ENCODE data around the gene ATP13A1.
A peak's percentile ranks its signal among the peaks of the same experiment; 100 is the strongest.
"Not testable (repeated sequence)": the region's sequence is repeated elsewhere in the genome, so short reads cannot be mapped to it uniquely, and the experiment has no call there.

The ATP13A1 gene

DNA sequence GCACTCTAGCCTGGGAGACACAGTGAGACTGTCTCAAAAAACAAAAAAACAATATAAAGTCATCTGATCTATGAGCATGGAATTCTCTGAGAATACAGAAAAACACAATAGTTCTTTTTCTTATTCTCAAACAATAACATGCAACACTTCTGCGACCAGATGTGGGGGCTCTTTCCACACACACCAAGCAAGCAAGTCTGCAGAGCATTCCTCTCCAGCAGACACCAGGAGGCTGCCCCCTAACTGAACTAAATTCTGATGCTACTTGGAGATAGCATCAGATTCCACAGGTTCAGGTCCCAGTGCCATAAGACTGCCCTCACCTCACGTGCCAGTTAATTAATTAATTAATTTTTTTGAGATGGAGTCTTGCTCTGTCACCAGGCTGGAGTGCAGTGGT, 32.9 kb upstream of the ATP13A1 start:
- H3K27me3 ChIP-seq (ENCODE audit: insufficient read depth, insufficient read length): no peaks in the 10 kb centered on the region
- H3K9me3 ChIP-seq (ENCODE audit: insufficient read depth, low read length): 0 out of 2 replicates have a peak, but pooled peaks cover 6% of the 10 kb centered on the region
- TF ChIP-seq YY1 (IDR thresholded peaks at IDR 0.05; ENCODE audit: insufficient read depth, insufficient read length): no peak
- TF ChIP-seq SUZ12 (IDR thresholded peaks at IDR 0.05; ENCODE audit: extremely low read depth, insufficient read depth, insufficient read length): no peak
- no peak for TF ChIP-seq ZNF274 (IDR thresholded peaks at IDR 0.05; ENCODE audit: low read depth, low read length)
- H3K4me3 ChIP-seq (ENCODE audit: insufficient read length, low read depth): no peak overlapping the region
- no peak overlapping the region for H3K9ac ChIP-seq (ENCODE audit: insufficient read length, low read depth)
- no peak for DNase-seq (ENCODE audit: low read depth, low spot score)
- H3K36me3 ChIP-seq (ENCODE audit: insufficient read depth, insufficient read length, low read length): no peaks in the 10 kb centered on the region
- no peaks in the 10 kb centered on the region for H3K4me1 ChIP-seq (ENCODE audit: insufficient read depth, insufficient read length)

DNA sequence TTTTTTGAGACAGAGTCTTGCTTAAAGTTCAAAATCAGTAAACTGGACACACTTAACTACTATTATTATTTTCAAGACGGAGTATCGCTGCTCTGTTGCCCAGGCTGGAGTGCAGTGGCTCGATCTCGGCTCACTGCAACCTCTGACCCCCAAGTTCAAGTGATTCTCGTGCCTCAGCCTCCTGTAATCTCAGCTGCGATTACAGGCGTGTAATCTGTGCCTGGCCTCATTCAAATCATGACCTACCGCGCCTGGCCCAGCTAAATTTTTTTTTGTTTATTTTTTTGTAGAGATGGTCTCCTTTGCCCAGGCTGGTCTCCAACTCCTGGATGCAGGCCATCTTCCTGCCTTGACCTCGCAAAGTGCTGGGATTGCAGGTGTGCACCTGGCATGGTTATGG, 28.2 kb upstream of the ATP13A1 start:
- Histone ChIP-seq H3K36me3 (ENCODE audit: insufficient read depth, insufficient read length, low read length) (no peaks in the 10 kb centered on the region), H3K4me3 (ENCODE audit: insufficient read length, low read depth) (no peak overlapping the region), H3K27me3 (ENCODE audit: insufficient read depth, insufficient read length) (no peaks in the 10 kb centered on the region), H3K9ac (ENCODE audit: insufficient read length, low read depth) (no peak overlapping the region), H3K9me3 (ENCODE audit: insufficient read depth, low read length) (no peaks in the 10 kb centered on the region), H3K4me1 (ENCODE audit: insufficient read depth, insufficient read length) (no peaks in the 10 kb centered on the region)
- no peak for TF ChIP-seq ZNF274 (IDR thresholded peaks at IDR 0.05; ENCODE audit: low read depth, low read length)
- no peak for TF ChIP-seq SUZ12 (IDR thresholded peaks at IDR 0.05; ENCODE audit: extremely low read depth, insufficient read depth, insufficient read length)
- TF ChIP-seq YY1 (IDR thresholded peaks at IDR 0.05; ENCODE audit: insufficient read depth, insufficient read length): no peak
- DNase-seq (ENCODE audit: low read depth, low spot score): no peak

DNA sequence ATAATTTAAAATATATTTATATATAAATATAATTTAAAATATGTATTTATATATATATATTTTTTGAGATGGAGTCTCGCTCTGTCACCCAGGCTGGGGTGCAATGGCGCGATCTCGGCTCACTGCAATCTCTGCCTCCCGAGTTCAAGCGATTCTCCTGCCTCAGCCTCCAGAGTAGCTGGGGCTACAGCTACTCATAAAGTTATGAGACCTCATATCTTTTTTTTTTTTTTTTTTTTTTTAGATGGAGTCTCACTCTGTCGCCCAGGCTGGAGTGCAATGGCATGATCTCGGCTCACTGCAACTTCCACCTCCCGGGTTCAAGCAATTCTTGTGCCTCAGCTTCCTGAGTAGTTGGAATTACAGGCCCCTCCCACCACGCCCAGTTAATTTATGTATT, 25.5 kb upstream of the ATP13A1 start:
- not testable (repeated sequence) for H3K9ac ChIP-seq (ENCODE audit: insufficient read length, low read depth); H3K36me3 ChIP-seq (ENCODE audit: insufficient read depth, insufficient read length, low read length); DNase-seq (ENCODE audit: low read depth, low spot score); H3K4me1 ChIP-seq (ENCODE audit: insufficient read depth, insufficient read length); H3K9me3 ChIP-seq (ENCODE audit: insufficient read depth, low read length); H3K4me3 ChIP-seq (ENCODE audit: insufficient read length, low read depth); H3K27me3 ChIP-seq (ENCODE audit: insufficient read depth, insufficient read length)

DNA sequence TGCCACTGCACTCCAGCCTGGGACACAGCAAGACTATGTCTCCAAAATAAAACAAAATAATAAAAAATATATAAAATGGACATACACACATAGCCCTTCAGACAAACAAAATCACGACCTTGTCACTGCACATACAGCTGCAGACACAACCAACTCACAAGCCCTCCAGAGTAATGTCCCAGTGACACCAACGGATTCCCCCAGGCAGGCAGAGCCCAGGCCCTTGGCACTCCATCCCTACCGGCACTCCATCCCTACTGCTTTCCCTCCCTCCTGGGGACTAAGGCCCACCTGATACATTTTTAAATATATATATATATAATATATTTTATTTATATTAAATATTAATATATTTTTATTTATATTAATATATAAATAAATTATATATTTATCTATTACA, 23.6 kb upstream of the ATP13A1 start:
- TF ChIP-seq YY1 (IDR thresholded peaks at IDR 0.05; ENCODE audit: insufficient read depth, insufficient read length) (no peak), ZNF274 (IDR thresholded peaks at IDR 0.05; ENCODE audit: low read depth, low read length) (no peak), SUZ12 (IDR thresholded peaks at IDR 0.05; ENCODE audit: extremely low read depth, insufficient read depth, insufficient read length) (no peak)
- H3K36me3 ChIP-seq (ENCODE audit: insufficient read depth, insufficient read length, low read length): peaks cover 7% of the 10 kb centered on the region
- no peaks in the 10 kb centered on the region for H3K9me3 ChIP-seq (ENCODE audit: insufficient read depth, low read length)

DNA sequence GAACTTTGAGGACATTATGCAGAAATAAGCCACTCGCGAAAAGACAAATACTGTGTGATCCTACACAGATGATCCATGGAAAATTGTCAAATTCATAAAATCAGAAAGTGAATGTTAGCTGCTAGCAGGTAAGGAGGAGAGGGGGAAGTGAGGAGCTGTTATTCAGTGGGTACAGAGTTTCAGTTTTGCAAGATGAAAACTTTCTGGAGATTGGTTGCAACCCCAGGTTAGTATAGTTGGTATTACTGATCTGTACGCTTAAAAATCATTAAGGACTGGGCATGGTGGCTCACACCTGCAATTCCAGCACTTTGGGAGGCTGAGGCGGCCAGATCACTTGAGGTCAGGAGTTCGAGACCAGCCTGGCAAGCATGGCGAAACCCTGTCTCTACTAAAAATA, 23.1 kb upstream of the ATP13A1 start:
- Histone ChIP-seq H3K4me3 (ENCODE audit: insufficient read length, low read depth) (no peak overlapping the region), H3K9ac (ENCODE audit: insufficient read length, low read depth) (no peak overlapping the region), H3K27me3 (ENCODE audit: insufficient read depth, insufficient read length) (no peaks in the 10 kb centered on the region), H3K4me1 (ENCODE audit: insufficient read depth, insufficient read length) (no peaks in the 10 kb centered on the region), H3K9me3 (ENCODE audit: insufficient read depth, low read length) (no peaks in the 10 kb centered on the region), H3K36me3 (ENCODE audit: insufficient read depth, insufficient read length, low read length) (peaks cover 12% of the 10 kb centered on the region)
- no peak for TF ChIP-seq ZNF274 (IDR thresholded peaks at IDR 0.05; ENCODE audit: low read depth, low read length)
- TF ChIP-seq SUZ12 (IDR thresholded peaks at IDR 0.05; ENCODE audit: extremely low read depth, insufficient read depth, insufficient read length): no peak
- TF ChIP-seq YY1 (IDR thresholded peaks at IDR 0.05; ENCODE audit: insufficient read depth, insufficient read length): no peak
- no peak for DNase-seq (ENCODE audit: low read depth, low spot score)

More for the DNA sequence above, 23.6 kb upstream of the ATP13A1 start:
- Histone ChIP-seq H3K4me3 (ENCODE audit: insufficient read length, low read depth) (no peak overlapping the region), H3K27me3 (ENCODE audit: insufficient read depth, insufficient read length) (no peaks in the 10 kb centered on the region), H3K9ac (ENCODE audit: insufficient read length, low read depth) (no peak overlapping the region), H3K4me1 (ENCODE audit: insufficient read depth, insufficient read length) (no peaks in the 10 kb centered on the region)
- DNase-seq (ENCODE audit: low read depth, low spot score): no peak

DNA sequence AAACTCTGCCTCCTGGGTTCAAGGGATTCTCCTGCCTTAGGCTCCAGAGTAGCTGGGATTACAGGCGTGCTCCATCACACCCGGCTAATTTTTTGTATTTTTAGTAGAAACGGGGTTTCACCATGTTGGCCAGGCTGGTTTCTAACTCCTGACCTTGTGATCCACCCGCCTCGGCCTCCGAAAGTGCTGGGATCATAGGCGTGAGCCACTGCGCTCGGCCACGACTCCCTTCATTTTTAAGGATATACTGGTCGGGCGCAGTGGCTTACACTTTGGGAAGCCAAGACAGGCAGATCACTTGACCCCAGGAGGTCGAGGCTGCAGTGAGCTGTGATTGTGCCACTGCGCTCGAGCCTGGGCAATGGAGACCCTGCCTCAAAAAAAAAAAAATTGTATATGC, 22.6 kb upstream of the ATP13A1 start:
- H3K4me3 ChIP-seq (ENCODE audit: insufficient read length, low read depth); H3K27me3 ChIP-seq (ENCODE audit: insufficient read depth, insufficient read length); H3K9ac ChIP-seq (ENCODE audit: insufficient read length, low read depth); H3K4me1 ChIP-seq (ENCODE audit: insufficient read depth, insufficient read length); H3K9me3 ChIP-seq (ENCODE audit: insufficient read depth, low read length); DNase-seq (ENCODE audit: low read depth, low spot score): not testable (repeated sequence)
- H3K36me3 ChIP-seq (ENCODE audit: insufficient read depth, insufficient read length, low read length): peaks cover 17% of the 10 kb centered on the region

DNA sequence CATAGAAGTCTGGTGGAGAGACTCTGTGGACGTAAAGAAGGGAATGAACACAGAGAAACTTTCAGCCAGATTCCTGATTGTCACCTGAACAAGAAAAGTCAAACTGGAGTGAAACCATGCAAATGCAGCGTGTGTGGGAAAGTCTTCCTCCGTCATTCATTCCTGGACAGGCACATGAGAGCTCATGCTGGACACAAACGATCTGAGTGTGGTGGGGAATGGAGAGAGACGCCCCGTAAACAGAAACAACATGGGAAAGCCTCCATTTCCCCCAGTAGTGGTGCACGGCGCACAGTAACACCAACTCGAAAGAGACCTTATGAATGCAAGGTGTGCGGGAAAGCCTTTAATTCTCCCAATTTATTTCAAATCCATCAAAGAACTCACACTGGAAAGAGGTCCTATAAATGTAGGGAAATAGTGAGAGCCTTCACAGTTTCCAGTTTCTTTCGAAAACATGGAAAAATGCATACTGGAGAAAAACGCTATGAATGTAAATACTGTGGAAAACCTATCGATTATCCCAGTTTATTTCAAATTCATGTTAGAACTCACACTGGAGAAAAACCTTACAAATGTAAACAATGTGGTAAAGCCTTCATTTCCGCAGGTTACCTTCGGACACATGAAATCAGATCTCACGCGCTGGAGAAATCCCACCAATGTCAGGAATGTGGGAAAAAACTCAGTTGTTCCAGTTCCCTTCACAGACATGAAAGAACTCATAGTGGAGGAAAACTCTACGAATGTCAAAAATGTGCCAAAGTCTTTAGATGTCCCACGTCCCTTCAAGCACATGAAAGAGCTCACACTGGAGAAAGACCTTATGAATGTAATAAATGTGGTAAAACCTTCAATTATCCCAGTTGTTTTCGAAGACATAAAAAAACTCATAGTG, 15.9 kb upstream of the ATP13A1 start:
- no peak for DNase-seq (ENCODE audit: low read depth, low spot score)
- Histone ChIP-seq H3K9ac (ENCODE audit: insufficient read length, low read depth) (no peak overlapping the region), H3K9me3 (ENCODE audit: insufficient read depth, low read length) (peaks cover 45% of the 10 kb centered on the region), H3K4me3 (ENCODE audit: insufficient read length, low read depth) (no peak overlapping the region), H3K27me3 (ENCODE audit: insufficient read depth, insufficient read length) (no peaks in the 10 kb centered on the region), H3K4me1 (ENCODE audit: insufficient read depth, insufficient read length) (no peaks in the 10 kb centered on the region), H3K36me3 (ENCODE audit: insufficient read depth, insufficient read length, low read length) (peaks cover 80% of the 10 kb centered on the region)
- TF ChIP-seq YY1 (IDR thresholded peaks at IDR 0.05; ENCODE audit: insufficient read depth, insufficient read length) (no peak), SUZ12 (IDR thresholded peaks at IDR 0.05; ENCODE audit: extremely low read depth, insufficient read depth, insufficient read length) (no peak), ZNF274 (IDR thresholded peaks at IDR 0.05; ENCODE audit: low read depth, low read length) (peak; percentile 25; the same call in 1 of the 2 replicates)

Measured in NT2/D1 (cell line).